HepG2 (cell line): ENCODE measurements around the gene SEMA6B. TPM values are rescaled to one million over a fixed set of nuclear protein-coding genes. Genes with fewer than 3 reads are reported as not detected.

Source experiments
- ETV6 ChIP-seq: sonication (generic); formaldehyde crosslinking; conservative IDR thresholded peaks from 2 replicates; pipeline ENCODE4 v1.4.0; 2020; ENCODE audit warnings: missing genetic modification reagents
- KLF11 ChIP-seq: IDR thresholded peaks from 2 replicates; pipeline ENCODE4 v1.6.1; 2016; ENCODE audit warnings: missing compliant biosample characterization
- MEF2D ChIP-seq: sonication (generic); formaldehyde crosslinking; IDR thresholded peaks from 2 replicates; pipeline ENCODE4 v1.5.1; 2020; ENCODE audit warnings: mild to moderate bottlenecking, missing genetic modification reagents
- PAWR ChIP-seq: sonication (generic); formaldehyde crosslinking; IDR thresholded peaks from 2 replicates; pipeline ENCODE4 v1.4.0; 2020; ENCODE audit warnings: missing genetic modification reagents, mild to moderate bottlenecking, borderline replicate concordance
- PTBP1 ChIP-seq: fragments of 200-400 bp; formaldehyde crosslinking; IDR thresholded peaks from 2 replicates; pipeline ENCODE4 v1.6.1; 2018; ENCODE audit warnings: low read length, low read depth; ENCODE audit not compliant: poor library complexity, severe bottlenecking
- RBAK ChIP-seq: sonication (generic); formaldehyde crosslinking; IDR thresholded peaks from 2 replicates; pipeline ENCODE4 v1.5.1; 2020; ENCODE audit warnings: mild to moderate bottlenecking, missing genetic modification reagents
- TGIF2 ChIP-seq: IDR thresholded peaks from 2 replicates; pipeline ENCODE4 v1.6.1; 2016; ENCODE audit warnings: control low read depth, missing compliant biosample characterization
- ZBTB7B ChIP-seq: sonication (generic); formaldehyde crosslinking; IDR thresholded peaks from 2 replicates; pipeline ENCODE4 v1.4.0; 2020; ENCODE audit warnings: missing genetic modification reagents
- ZIK1 ChIP-seq: sonication (generic); formaldehyde crosslinking; IDR thresholded peaks from 2 replicates; pipeline ENCODE4 v1.5.0; 2020; ENCODE audit warnings: mild to moderate bottlenecking, low read depth, missing genetic modification reagents, borderline replicate concordance
- ZMYM3 ChIP-seq: sonication (generic); formaldehyde crosslinking; IDR thresholded peaks from 2 replicates; pipeline ENCODE4 v1.5.1; 2020; ENCODE audit warnings: mild to moderate bottlenecking, missing genetic modification reagents
- ZNF121 ChIP-seq: sonication (generic); formaldehyde crosslinking; IDR thresholded peaks from 2 replicates; pipeline ENCODE4 v1.5.0; 2020; ENCODE audit warnings: mild to moderate bottlenecking, missing genetic modification reagents
- ZNF567 ChIP-seq: sonication (generic); formaldehyde crosslinking; IDR thresholded peaks from 2 replicates; pipeline ENCODE4 v1.8.1; 2023; ENCODE audit warnings: mild to moderate bottlenecking, missing genetic modification reagents, borderline replicate concordance
- polyA plus RNA-seq, 8 experiments: library from polyadenylated mRNA; depleted of rRNA in 3 of 8; stranded (reverse) in 7 of 8; unstranded in 1 of 8; fragments of >200 nt; fragmentation: Illumina TruSeq in 4 of 8; extraction: Trizol in 4 of 8; gene quantifications; 2 replicates each; pipeline versions ENCODE4 v1.2.1 to v1.2.3, GENCODE V29; 2011 to 2016; ENCODE audit warnings: low read depth in 4 of 8, missing spikeins in 1 of 8, mixed read lengths in 1 of 8; ENCODE audit not compliant: insufficient read depth in 1 of 8
- total RNA-seq, 5 experiments: library from RNA; depleted of rRNA; stranded (reverse); fragments of >200 nt; fragmentation: Illumina TruSeq; extraction: Trizol; gene quantifications; 2 replicates each; pipeline ENCODE4 v1.2.3, GENCODE V29; 2016; ENCODE audit warnings: low read depth in 1 of 5
- TF ChIP-seq, protein P1 (sequence below): sonication (generic); formaldehyde crosslinking; IDR thresholded peaks from 2 replicates; pipeline ENCODE4 v1.4.0; 2020; ENCODE audit warnings: missing genetic modification reagents, borderline replicate concordance
- TF ChIP-seq, protein P2 (sequence below): sonication (generic); formaldehyde crosslinking; IDR thresholded peaks from 2 replicates; pipeline ENCODE4 v1.4.0; 2020; ENCODE audit warnings: missing genetic modification reagents
- TF ChIP-seq, protein P3 (sequence below): sonication (generic); formaldehyde crosslinking; IDR thresholded peaks from 2 replicates; pipeline ENCODE4 v1.4.0; 2020; ENCODE audit warnings: missing genetic modification reagents
- TF ChIP-seq, protein P4 (sequence below): sonication (generic); formaldehyde crosslinking; IDR thresholded peaks from 2 replicates; pipeline ENCODE4 v1.8.1; 2023; ENCODE audit warnings: mild to moderate bottlenecking, inconsistent platforms, moderate library complexity, missing genetic modification reagents, borderline replicate concordance
- TF ChIP-seq, protein P5 (sequence below): sonication (generic); formaldehyde crosslinking; IDR thresholded peaks from 2 replicates; pipeline ENCODE4; 2020; ENCODE audit warnings: missing genetic modification reagents, mild to moderate bottlenecking, borderline replicate concordance

The SEMA6B gene
- total and polyA plus RNA-seq, 2 of the 13 experiments (the other 11 are each of a cell fraction or from before 2014, with no cell fraction given) = 45.5 to 67.1 TPM

DNA sequence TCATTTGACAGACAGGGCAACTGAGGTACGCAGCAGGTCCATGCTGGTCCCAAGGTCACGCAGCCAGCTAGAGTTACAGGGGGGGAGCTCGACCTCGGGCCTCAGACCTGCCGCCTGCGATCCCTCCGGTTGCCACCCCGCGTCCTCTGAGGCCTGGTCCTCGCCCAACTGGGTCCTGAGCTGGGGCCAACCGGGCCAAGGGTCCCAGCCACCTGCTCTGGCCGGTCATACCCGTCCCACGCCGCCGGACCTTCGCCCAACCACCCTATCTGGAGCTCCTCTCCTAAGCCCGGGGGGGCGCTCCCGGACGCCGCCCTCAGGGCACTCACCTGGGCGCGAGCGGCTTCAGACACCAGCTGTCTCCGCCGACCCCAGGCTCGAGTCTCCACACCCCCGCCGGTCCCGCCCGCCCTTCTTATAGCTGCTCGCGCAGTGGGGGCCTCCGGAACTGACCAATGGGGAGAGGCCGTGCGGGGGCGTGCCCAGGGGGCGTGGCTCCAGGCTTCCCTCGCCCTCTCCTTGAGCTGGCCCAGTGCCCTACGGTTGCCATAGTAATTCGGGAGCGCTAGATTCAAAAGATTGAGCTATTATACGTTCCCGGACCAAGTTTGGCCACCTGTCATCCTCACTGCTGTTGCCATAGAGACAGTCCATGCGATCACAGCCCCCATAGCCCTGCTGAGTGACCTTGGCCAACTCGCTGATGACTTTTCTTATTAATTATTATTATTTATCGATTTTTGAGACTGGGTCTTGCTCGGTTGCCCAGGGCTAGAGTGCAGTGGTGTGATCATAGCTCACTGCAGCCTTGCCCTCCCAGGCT lies 24.4 kb downstream of the SEMA6B start, which contains the start of gene PLIN5 (continued):
- TF ChIP-seq, protein P1, sequence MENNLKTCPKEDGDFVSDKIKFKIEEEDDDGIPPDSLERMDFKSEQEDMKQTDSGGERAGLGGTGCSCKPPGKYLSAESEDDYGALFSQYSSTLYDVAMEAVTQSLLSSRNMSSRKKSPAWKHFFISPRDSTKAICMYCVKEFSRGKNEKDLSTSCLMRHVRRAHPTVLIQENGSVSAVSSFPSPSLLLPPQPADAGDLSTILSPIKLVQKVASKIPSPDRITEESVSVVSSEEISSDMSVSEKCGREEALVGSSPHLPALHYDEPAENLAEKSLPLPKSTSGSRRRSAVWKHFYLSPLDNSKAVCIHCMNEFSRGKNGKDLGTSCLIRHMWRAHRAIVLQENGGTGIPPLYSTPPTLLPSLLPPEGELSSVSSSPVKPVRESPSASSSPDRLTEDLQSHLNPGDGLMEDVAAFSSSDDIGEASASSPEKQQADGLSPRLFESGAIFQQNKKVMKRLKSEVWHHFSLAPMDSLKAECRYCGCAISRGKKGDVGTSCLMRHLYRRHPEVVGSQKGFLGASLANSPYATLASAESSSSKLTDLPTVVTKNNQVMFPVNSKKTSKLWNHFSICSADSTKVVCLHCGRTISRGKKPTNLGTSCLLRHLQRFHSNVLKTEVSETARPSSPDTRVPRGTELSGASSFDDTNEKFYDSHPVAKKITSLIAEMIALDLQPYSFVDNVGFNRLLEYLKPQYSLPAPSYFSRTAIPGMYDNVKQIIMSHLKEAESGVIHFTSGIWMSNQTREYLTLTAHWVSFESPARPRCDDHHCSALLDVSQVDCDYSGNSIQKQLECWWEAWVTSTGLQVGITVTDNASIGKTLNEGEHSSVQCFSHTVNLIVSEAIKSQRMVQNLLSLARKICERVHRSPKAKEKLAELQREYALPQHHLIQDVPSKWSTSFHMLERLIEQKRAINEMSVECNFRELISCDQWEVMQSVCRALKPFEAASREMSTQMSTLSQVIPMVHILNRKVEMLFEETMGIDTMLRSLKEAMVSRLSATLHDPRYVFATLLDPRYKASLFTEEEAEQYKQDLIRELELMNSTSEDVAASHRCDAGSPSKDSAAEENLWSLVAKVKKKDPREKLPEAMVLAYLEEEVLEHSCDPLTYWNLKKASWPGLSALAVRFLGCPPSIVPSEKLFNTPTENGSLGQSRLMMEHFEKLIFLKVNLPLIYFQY (CRISPR knock-in tag) = no peak; the same call in 1 of the 2 replicates
- TF ChIP-seq, protein P2, sequence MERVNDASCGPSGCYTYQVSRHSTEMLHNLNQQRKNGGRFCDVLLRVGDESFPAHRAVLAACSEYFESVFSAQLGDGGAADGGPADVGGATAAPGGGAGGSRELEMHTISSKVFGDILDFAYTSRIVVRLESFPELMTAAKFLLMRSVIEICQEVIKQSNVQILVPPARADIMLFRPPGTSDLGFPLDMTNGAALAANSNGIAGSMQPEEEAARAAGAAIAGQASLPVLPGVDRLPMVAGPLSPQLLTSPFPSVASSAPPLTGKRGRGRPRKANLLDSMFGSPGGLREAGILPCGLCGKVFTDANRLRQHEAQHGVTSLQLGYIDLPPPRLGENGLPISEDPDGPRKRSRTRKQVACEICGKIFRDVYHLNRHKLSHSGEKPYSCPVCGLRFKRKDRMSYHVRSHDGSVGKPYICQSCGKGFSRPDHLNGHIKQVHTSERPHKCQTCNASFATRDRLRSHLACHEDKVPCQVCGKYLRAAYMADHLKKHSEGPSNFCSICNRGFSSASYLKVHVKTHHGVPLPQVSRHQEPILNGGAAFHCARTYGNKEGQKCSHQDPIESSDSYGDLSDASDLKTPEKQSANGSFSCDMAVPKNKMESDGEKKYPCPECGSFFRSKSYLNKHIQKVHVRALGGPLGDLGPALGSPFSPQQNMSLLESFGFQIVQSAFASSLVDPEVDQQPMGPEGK (CRISPR knock-in tag) = peak; percentile 93
- no peak for TF ChIP-seq ETV6 (CRISPR knock-in tag)
- TF ChIP-seq MEF2D = no peak
- peak; percentile 77; the same call in 1 of the 2 replicates for TF ChIP-seq KLF11
- no peak for TF ChIP-seq ZIK1 (CRISPR knock-in tag)
- TF ChIP-seq ZNF567 (CRISPR knock-in tag) = no peak
- no peak for TF ChIP-seq RBAK
- TF ChIP-seq ZBTB7B = peak; percentile 66
- no peak for TF ChIP-seq PAWR (CRISPR knock-in tag)
- TF ChIP-seq, protein P3, sequence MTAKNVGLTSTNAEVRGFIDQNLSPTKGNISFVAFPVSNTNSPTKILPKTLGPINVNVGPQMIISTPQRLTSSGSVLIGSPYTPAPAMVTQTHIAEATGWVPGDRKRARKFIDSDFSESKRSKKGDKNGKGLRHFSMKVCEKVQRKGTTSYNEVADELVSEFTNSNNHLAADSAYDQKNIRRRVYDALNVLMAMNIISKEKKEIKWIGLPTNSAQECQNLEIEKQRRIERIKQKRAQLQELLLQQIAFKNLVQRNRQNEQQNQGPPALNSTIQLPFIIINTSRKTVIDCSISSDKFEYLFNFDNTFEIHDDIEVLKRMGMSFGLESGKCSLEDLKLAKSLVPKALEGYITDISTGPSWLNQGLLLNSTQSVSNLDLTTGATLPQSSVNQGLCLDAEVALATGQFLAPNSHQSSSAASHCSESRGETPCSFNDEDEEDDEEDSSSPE (CRISPR knock-in tag) = peak; percentile 84
- TF ChIP-seq ZNF121 (CRISPR knock-in tag) = peak; percentile 62
- TF ChIP-seq, protein P4, sequence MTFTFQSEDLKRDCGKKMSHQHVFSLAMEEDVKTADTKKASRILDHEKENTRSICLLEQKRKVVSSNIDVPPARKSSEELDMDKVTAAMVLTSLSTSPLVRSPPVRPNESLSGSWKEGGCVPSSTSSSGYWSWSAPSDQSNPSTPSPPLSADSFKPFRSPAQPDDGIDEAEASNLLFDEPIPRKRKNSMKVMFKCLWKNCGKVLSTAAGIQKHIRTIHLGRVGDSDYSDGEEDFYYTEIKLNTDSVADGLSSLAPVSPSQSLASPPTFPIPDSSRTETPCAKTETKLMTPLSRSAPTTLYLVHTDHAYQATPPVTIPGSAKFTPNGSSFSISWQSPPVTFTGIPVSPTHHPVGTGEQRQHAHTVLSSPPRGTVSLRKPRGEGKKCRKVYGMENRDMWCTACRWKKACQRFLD (CRISPR knock-in tag) = no peak
- TF ChIP-seq, protein P5, sequence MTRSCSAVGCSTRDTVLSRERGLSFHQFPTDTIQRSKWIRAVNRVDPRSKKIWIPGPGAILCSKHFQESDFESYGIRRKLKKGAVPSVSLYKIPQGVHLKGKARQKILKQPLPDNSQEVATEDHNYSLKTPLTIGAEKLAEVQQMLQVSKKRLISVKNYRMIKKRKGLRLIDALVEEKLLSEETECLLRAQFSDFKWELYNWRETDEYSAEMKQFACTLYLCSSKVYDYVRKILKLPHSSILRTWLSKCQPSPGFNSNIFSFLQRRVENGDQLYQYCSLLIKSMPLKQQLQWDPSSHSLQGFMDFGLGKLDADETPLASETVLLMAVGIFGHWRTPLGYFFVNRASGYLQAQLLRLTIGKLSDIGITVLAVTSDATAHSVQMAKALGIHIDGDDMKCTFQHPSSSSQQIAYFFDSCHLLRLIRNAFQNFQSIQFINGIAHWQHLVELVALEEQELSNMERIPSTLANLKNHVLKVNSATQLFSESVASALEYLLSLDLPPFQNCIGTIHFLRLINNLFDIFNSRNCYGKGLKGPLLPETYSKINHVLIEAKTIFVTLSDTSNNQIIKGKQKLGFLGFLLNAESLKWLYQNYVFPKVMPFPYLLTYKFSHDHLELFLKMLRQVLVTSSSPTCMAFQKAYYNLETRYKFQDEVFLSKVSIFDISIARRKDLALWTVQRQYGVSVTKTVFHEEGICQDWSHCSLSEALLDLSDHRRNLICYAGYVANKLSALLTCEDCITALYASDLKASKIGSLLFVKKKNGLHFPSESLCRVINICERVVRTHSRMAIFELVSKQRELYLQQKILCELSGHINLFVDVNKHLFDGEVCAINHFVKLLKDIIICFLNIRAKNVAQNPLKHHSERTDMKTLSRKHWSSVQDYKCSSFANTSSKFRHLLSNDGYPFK (CRISPR knock-in tag) = 0 out of 2 replicates have a peak, but pooled peaks have one; percentile 47
- peak; percentile 80; the same call in 1 of the 2 replicates for TF ChIP-seq TGIF2 (CRISPR knock-in tag)
- TF ChIP-seq PTBP1 = no peak
- peak; percentile 71; the same call in 1 of the 2 replicates for TF ChIP-seq ZMYM3 (CRISPR knock-in tag)
